Tibial nerve (tissue), 4 donors: ENCODE measurements around the gene BAIAP2L1. TPM values are rescaled to one million over a fixed set of nuclear protein-coding genes. Genes with fewer than 3 reads are reported as not detected.
"Not testable (repeated sequence)": the region's sequence is repeated elsewhere in the genome, so short reads cannot be mapped to it uniquely, and the experiment has no call there.

Experiments used
- DNase-seq, 2 donors: peaks; one replicate each; pipeline ENCODE4 v3.0.0-alpha.2; 2019; ENCODE audit warnings: low spot score in 2 of 2
- H3K27ac ChIP-seq, 4 donors: fragments of 200-600 bp; sonication (generic) in 3 of 4; one replicate each; pipeline ENCODE4 v1.5.1; 2017 to 2019; ENCODE audit warnings: mild to moderate bottlenecking in 1 of 4
- H3K27me3 ChIP-seq, 2 donors: fragments of 200-600 bp; sonication (generic) in 1 of 2; one replicate each; pipeline versions ENCODE4 v1.5.1 to v1.6.0; 2017 to 2019
- H3K36me3 ChIP-seq, 3 donors: fragments of 200-600 bp; sonication (generic); one replicate each; pipeline ENCODE4 v1.5.1; 2018 to 2019
- H3K4me1 ChIP-seq, 4 donors: fragments of 200-600 bp; sonication (generic) in 3 of 4; one replicate each; pipeline ENCODE4 v1.5.1; 2017 to 2019
- H3K4me3 ChIP-seq, 4 donors: fragments of 200-600 bp; sonication (generic) in 3 of 4; one replicate each; pipeline ENCODE4 v1.5.1; 2017 to 2019; ENCODE audit warnings: mild to moderate bottlenecking in 1 of 4, moderate library complexity in 1 of 4
- H3K9me3 ChIP-seq, 4 donors: fragments of 200-600 bp; sonication (generic) in 3 of 4; one replicate each; pipeline ENCODE4 v1.5.1; 2017 to 2019
- EP300 ChIP-seq, 2 donors: sonication (generic); formaldehyde crosslinking; IDR thresholded peaks; one replicate each; pipeline ENCODE4 v1.6.1; 2017; ENCODE audit warnings: antibody characterized with exemption in 2 of 2, mild to moderate bottlenecking in 1 of 2
- POLR2A ChIP-seq, 2 donors: fragments of 450-650 bp; IDR thresholded peaks; one replicate each; pipeline ENCODE4 v1.6.1; 2017; ENCODE audit warnings: antibody characterized with exemption in 2 of 2, mild to moderate bottlenecking in 2 of 2, moderate library complexity in 2 of 2
- WGBS, 2 donors: methylation state at CpG; one replicate each; pipeline ENCODE4 v1.1.5; 2018; 5-methylcytosine and 5-hydroxymethylcytosine counted together
- total RNA-seq, 4 donors: library from RNA; depleted of rRNA; stranded (reverse); fragments of >200 nt; gene quantifications; one replicate each; pipeline ENCODE4 v1.1.0, GENCODE V29; 2016
- TF ChIP-seq, protein P1 (sequence below), 5 experiments: fragments of 200-600 bp in 3 of 5; fragments of 450-650 bp in 2 of 5; sonication (generic) in 3 of 5; IDR thresholded peaks; one replicate each; pipeline ENCODE4 v1.5.1; 2016 to 2019; ENCODE audit warnings: antibody characterized with exemption in 5 of 5, mild to moderate bottlenecking in 3 of 5, moderate library complexity in 2 of 5

Gene BAIAP2L1
- total RNA-seq, 4 donors from 2014 or later = 0.42 to 2.7 (median 1.7) TPM

DNA sequence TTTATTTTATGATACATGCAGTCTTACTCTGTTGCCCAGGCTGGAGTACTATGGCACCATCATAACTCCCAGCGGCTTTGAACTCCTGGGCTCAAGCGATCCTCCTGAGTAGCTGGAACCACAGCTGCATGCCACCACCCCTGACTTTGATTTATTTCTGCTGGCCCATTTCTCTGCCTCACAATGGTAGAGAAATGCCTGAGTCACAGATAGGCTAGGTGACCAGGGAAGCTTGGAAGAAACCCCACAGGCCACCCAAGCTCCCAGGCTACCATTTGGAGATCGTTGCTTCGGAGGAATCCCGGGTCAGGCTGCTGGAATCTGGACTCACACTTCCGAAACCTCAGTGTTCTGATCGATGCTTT lies 17.4 kb upstream of the BAIAP2L1 start:
- Histone ChIP-seq H3K9me3 (no peaks in the 10 kb centered on the region), H3K27me3 (no peaks in the 10 kb centered on the region), H3K4me1 (no peaks in the 10 kb centered on the region), H3K36me3 (no peaks in the 10 kb centered on the region), H3K4me3 (no peak overlapping the region), H3K27ac (no peak overlapping the region)
- TF ChIP-seq EP300 (IDR thresholded peaks at IDR 0.05) (no peak), POLR2A (IDR thresholded peaks at IDR 0.05) (no peak)
- TF ChIP-seq, protein P1, sequence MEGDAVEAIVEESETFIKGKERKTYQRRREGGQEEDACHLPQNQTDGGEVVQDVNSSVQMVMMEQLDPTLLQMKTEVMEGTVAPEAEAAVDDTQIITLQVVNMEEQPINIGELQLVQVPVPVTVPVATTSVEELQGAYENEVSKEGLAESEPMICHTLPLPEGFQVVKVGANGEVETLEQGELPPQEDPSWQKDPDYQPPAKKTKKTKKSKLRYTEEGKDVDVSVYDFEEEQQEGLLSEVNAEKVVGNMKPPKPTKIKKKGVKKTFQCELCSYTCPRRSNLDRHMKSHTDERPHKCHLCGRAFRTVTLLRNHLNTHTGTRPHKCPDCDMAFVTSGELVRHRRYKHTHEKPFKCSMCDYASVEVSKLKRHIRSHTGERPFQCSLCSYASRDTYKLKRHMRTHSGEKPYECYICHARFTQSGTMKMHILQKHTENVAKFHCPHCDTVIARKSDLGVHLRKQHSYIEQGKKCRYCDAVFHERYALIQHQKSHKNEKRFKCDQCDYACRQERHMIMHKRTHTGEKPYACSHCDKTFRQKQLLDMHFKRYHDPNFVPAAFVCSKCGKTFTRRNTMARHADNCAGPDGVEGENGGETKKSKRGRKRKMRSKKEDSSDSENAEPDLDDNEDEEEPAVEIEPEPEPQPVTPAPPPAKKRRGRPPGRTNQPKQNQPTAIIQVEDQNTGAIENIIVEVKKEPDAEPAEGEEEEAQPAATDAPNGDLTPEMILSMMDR (IDR thresholded peaks at IDR 0.05) = no peak
- WGBS, 2 donors = 89 to 96% methylated on average over 7 of the region's 7 CpGs
- DNase-seq = no peak

DNA sequence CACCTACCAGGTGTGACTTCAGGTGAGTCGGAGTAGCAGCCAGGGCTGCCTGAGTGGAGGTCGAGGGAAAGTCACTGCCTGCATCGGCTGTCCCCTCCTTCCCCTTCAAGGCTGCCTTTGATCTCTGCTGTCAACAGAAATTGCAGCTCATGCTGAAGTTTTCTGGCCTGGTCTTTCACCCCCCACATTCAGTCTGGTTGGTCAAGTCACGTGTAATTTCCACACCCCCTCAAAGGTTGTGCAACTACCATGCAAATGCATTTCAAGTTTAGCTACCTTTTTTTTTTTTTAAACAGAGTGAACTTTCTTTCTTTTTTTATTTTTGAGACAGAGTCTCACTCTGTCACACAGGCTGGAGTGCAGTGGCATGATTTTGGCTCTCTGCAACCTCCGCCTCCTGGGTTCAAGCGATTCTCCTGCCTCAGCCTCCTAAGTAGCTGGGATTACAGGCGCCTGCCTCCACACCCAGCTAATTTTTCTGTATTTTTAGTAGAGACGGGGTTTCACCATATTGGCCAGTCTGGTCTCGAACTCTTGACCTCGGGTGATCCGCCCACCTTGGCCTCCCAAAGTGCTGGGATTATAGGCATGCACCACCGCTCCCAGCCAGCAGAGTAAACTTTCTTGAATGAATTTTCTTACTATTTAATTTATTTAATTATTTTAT lies 16.8 kb upstream of the BAIAP2L1 start:
- 71 to 73% methylated on average over 12 of the region's 12 CpGs for WGBS, 2 donors

DNA sequence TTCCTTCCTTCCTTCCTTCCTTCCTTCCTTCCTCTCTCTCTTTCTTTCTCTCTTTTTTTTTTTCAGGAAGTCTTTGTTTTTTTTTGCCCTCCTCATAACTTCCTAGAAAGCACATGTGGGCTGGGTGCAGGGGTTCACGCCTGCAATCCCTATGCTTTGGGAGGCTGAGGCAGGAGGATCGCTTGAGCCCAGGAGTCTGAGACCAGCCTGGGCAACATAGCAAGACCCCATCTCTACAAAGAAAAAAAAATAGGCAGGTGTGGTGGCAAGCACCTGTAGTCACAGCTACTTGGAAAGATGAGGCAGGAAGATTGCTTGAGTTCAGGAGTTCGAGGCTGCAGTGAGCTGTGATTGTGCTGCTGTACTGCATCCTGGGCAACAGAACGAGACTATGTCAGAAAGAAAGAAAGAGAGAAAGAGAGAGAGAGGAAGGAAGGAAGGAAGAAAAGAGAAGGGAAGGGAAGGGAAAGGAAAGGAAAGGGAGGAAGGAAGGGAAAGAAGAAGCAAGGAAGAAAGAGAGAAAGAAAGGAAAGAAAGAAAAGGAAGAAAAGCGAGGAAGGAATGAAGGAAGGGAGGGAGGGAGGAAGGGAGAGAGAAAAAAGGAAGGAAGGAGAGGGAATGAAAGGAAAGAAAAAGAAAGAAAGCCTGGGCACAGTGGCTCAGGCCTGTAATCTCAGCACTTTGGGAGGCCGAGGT lies 13.5 kb upstream of the BAIAP2L1 start:
- Histone ChIP-seq H3K4me1 (no peaks in the 10 kb centered on the region), H3K27ac (no peak overlapping the region), H3K27me3 (no peaks in the 10 kb centered on the region), H3K36me3 (no peaks in the 10 kb centered on the region), H3K4me3 (no peak overlapping the region), H3K9me3 (no peaks in the 10 kb centered on the region)
- DNase-seq = no peak
- WGBS, 2 donors = 85 to 87% methylated on average over 6 of the region's 6 CpGs
- TF ChIP-seq POLR2A (IDR thresholded peaks at IDR 0.05) = no peak
- no peak for TF ChIP-seq EP300 (IDR thresholded peaks at IDR 0.05)
- TF ChIP-seq, protein P1 (IDR thresholded peaks at IDR 0.05) = no peak

More for the DNA sequence above, 16.8 kb upstream of the BAIAP2L1 start:
- H3K4me3 ChIP-seq, H3K27me3 ChIP-seq, H3K9me3 ChIP-seq, H3K36me3 ChIP-seq, H3K4me1 ChIP-seq, DNase-seq, H3K27ac ChIP-seq: not testable (repeated sequence)

GRCh38 chr7:98413655-98414054 lies 12.8 kb upstream of the BAIAP2L1 start:
- WGBS, 2 donors = 87 to 92% methylated on average over 6 of the region's 6 CpGs
- H3K9me3 ChIP-seq, H3K4me1 ChIP-seq, H3K27me3 ChIP-seq, DNase-seq, H3K4me3 ChIP-seq, H3K36me3 ChIP-seq, H3K27ac ChIP-seq: not testable (repeated sequence)

DNA sequence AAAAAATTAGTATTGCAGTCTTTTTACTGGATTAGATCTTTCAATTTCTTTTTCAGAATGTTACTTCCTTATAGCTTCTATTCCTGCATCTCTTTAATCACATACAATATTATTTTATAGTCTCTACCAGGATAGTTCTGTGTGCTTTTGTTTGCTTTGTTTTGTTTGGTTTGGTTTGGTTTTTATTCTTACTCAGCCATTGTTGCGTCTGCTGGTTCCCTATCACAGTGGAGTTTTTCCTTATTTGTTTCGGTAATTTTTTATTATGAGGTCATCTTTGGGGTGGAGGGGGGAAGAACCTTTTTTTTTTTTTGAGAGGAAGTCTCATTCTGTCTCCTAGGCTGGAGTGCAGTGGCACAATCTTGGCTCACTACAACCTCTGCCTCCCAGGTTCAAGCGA lies 9.0 kb upstream of the BAIAP2L1 start:
- no peaks in the 10 kb centered on the region for H3K9me3 ChIP-seq
- WGBS, 2 donors = 74 to 77% methylated on average over 3 of the region's 3 CpGs
- no peak for DNase-seq
- H3K36me3 ChIP-seq = no peaks in the 10 kb centered on the region
- no peak overlapping the region for H3K4me3 ChIP-seq
- TF ChIP-seq EP300 (IDR thresholded peaks at IDR 0.05) (no peak), POLR2A (IDR thresholded peaks at IDR 0.05) (no peak)
- TF ChIP-seq, protein P1 (IDR thresholded peaks at IDR 0.05) = no peak
- no peak overlapping the region for H3K27ac ChIP-seq
- no peaks in the 10 kb centered on the region for H3K4me1 ChIP-seq
- no peaks in the 10 kb centered on the region for H3K27me3 ChIP-seq

DNA sequence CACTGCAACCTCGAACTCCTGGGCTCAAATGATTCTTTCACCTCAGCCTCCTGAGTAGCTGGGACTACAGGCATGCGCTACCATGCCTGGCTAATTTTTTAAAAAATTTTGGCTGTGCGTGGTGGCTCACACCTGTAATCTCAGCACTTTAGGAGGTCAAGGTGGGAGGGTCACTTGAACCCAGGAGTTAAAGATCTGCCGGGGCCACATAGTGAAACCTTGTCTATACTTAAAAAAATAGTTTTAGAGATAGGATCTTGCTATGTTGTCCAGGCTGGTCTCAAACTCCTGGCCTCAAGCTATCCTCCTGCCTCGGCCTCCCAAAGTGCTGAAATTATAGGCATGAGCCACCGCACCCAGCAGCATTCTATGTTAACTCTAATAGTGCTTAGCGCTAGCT lies 7.3 kb upstream of the BAIAP2L1 start:
- not testable (repeated sequence) for H3K27ac ChIP-seq, H3K9me3 ChIP-seq, H3K4me1 ChIP-seq, H3K4me3 ChIP-seq, H3K36me3 ChIP-seq, H3K27me3 ChIP-seq, DNase-seq
- 95 to 96% methylated on average over 7 of the region's 7 CpGs for WGBS, 2 donors
